ENCODE results near the gene SPATA45. TPM values are rescaled to one million over a fixed set of nuclear protein-coding genes. Genes with fewer than 3 reads are reported as not detected.
"Not testable (repeated sequence)": the region's sequence is repeated elsewhere in the genome, so short reads cannot be mapped to it uniquely, and the experiment has no call there.

Gene SPATA45
- total RNA-seq, 4 donors from 2014 or later, result not detected

DNA sequence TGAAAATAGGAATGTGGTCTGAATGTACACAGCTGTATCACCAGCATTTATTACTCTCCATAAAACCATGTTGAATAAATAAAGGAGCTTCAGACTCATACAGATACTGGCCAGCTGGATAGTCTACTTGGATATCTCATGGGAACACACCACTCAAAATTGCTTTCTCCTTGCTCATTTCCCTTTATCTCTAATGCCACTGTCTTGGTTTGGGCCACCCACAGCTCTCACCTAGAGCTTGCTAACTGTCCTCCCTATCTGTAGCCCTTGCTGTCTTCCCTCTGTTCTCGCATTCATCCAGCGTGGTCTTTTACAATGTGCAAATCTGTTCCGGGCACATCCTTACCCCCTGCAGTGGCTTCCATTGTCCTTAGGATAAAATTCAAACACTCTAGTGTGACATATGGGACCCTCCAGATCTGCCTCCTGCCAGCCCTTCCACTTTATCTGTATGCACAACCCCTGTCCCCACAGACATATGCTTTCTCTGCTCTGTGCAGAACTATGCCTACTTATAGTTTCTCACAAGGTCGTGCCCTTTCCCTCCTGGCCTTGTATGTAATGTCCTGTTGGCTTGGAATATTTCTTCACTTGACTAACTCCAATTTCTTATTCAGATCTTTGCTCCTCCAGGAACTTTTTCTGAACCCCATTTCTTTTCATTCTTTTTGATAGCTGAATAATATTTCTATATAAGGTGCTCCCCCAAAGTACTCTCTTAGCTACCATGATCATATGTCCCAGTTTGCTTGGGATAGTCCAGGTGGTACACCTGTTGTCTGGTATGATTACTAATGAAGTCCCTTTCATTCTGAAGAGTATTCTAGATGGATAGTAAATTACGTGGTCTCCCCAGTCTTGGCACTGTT lies 13.5 kb upstream of the SPATA45 start:
- WGBS, result 74% methylated on average over 5 of the region's 5 CpGs
- no peak for TF ChIP-seq EP300 (IDR thresholded peaks at IDR 0.05)
- peaks cover 28% of the 10 kb centered on the region for H3K4me1 ChIP-seq
- no peaks in the 10 kb centered on the region for H3K9me3 ChIP-seq
- no peak overlapping the region for H3K4me3 ChIP-seq
- H3K27ac ChIP-seq, result no peak overlapping the region
- DNase-seq (ENCODE audit: low spot score in 2 of 2), result no peak
- H3K27me3 ChIP-seq, result no peaks in the 10 kb centered on the region
- H3K36me3 ChIP-seq, result peaks cover 3% of the 10 kb centered on the region

DNA sequence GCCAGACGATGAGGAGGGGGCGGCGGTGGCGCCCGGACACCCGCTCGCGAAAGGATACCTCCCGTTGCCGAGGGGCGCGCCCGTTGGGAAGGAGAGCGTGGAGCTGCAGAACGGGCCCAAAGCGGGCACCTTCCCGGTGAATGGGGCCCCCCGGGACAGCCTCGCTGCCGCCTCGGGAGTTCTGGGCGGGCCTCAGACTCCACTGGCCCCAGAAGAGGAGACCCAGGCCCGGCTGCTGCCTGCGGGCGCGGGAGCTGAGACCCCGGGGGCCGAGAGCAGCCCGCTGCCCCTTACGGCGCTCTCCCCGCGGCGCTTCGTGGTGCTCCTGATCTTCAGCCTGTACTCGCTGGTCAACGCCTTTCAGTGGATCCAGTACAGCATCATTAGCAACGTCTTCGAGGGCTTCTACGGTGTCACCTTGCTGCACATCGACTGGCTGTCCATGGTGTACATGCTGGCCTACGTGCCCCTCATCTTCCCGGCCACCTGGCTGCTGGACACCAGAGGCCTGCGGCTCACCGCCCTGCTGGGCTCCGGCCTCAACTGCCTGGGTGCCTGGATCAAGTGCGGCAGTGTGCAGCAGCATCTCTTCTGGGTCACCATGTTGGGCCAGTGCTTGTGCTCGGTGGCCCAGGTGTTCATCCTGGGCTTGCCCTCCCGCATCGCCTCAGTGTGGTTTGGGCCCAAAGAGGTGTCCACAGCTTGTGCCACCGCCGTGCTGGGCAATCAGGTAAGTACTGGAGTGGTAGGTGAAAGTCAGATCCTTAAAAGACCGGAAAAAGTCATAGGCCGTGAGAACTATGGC lies 11.2 kb upstream of the SPATA45 start:
- no peaks in the 10 kb centered on the region for H3K9me3 ChIP-seq
- peak in 1 of 2 donors; percentile 65 for DNase-seq (ENCODE audit: low spot score in 2 of 2)
- peak overlapping the region; percentile 74 for H3K27ac ChIP-seq
- peak overlapping the region; percentile 91 for H3K4me3 ChIP-seq
- H3K4me1 ChIP-seq, result peaks cover 28% of the 10 kb centered on the region
- peaks cover 1% of the 10 kb centered on the region for H3K36me3 ChIP-seq
- WGBS, result 17% methylated on average over 24 of the region's 54 CpGs
- no peaks in the 10 kb centered on the region for H3K27me3 ChIP-seq
- TF ChIP-seq, protein P1, sequence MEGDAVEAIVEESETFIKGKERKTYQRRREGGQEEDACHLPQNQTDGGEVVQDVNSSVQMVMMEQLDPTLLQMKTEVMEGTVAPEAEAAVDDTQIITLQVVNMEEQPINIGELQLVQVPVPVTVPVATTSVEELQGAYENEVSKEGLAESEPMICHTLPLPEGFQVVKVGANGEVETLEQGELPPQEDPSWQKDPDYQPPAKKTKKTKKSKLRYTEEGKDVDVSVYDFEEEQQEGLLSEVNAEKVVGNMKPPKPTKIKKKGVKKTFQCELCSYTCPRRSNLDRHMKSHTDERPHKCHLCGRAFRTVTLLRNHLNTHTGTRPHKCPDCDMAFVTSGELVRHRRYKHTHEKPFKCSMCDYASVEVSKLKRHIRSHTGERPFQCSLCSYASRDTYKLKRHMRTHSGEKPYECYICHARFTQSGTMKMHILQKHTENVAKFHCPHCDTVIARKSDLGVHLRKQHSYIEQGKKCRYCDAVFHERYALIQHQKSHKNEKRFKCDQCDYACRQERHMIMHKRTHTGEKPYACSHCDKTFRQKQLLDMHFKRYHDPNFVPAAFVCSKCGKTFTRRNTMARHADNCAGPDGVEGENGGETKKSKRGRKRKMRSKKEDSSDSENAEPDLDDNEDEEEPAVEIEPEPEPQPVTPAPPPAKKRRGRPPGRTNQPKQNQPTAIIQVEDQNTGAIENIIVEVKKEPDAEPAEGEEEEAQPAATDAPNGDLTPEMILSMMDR (IDR thresholded peaks at IDR 0.05), result no peak
- TF ChIP-seq EP300 (IDR thresholded peaks at IDR 0.05), result no peak
- no peak for TF ChIP-seq POLR2A (IDR thresholded peaks at IDR 0.05)
- no peak for TF ChIP-seq POLR2AphosphoS5 (IDR thresholded peaks at IDR 0.05)

DNA sequence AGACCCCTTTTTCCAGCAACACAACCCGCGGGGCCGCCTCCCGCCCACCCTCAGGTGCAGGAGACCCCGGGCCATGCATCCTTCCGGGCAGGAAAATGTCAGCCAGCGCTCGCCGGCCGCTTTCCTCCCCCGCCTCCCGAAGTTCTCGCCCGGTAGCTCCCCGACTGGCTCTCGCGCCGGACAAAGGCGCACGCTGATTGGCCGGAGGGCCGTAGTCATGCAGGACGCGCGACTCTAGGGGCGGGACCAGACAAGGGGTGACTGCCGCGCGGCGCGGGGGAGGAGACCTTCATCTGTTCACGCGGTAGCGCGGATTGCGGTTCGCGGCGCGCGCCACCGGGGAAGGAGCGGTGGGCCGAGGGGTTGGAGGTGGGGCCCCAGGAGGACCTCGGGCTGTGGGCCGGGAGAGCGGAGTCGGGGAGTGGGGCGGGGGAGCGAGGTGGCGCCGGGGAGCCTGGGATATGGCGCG lies 10.6 kb upstream of the SPATA45 start, which contains the start of gene FLVCR1:
Gene FLVCR1, plus strand, starts transcription at position 284 of the 469 bp plus-strand sequence. Its CDS starts 178 bp downstream, at position 462.
- peak within 1 kb of the TSS; percentile 91 for H3K4me3 ChIP-seq
- no peaks in the 10 kb centered on the region for H3K36me3 ChIP-seq
- DNase-seq (ENCODE audit: low spot score in 2 of 2), result peak; percentile 98 to 99
- H3K4me1 ChIP-seq, result peaks cover 28% of the 10 kb centered on the region
- TF ChIP-seq POLR2AphosphoS5 (IDR thresholded peaks at IDR 0.05) (no peak), POLR2A (IDR thresholded peaks at IDR 0.05) (peak in 1 of 2 donors; percentile 45)
- H3K9me3 ChIP-seq, result no peaks in the 10 kb centered on the region
- no peaks in the 10 kb centered on the region for H3K27me3 ChIP-seq
- H3K27ac ChIP-seq, result peak within 1 kb of the TSS; percentile 74
- 1% methylated on average over 19 of the region's 54 CpGs for WGBS

DNA sequence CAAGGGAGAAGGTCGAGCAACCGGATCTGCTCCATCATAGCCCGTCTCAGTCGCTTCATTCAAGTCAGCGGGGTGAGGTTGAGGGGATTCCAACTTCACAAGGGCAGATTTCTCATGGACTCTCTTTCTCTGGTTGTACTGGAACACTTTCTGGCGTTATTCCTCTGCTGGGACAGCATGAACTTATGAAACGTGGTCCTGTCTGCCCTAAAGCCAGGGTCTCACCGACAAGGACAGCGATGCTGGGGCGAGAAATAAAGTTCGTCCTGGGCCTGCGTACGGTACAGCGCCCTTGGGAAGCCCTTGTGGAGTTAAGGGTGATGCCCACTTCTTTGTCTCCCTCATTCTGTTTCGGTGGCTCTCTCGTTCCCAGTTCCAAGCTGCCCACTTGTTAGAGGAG lies 9.3 kb upstream of the SPATA45 start:
- Histone ChIP-seq H3K9me3 (no peaks in the 10 kb centered on the region), H3K27ac (no peak overlapping the region), H3K27me3 (no peaks in the 10 kb centered on the region), H3K36me3 (no peaks in the 10 kb centered on the region), H3K4me1 (peaks cover 28% of the 10 kb centered on the region), H3K4me3 (peak overlapping the region; percentile 91)
- WGBS, result 90% methylated on average over 16 of the region's 16 CpGs
- no peak for DNase-seq (ENCODE audit: low spot score in 2 of 2)
- TF ChIP-seq POLR2A (IDR thresholded peaks at IDR 0.05) (no peak), EP300 (IDR thresholded peaks at IDR 0.05) (no peak)

DNA sequence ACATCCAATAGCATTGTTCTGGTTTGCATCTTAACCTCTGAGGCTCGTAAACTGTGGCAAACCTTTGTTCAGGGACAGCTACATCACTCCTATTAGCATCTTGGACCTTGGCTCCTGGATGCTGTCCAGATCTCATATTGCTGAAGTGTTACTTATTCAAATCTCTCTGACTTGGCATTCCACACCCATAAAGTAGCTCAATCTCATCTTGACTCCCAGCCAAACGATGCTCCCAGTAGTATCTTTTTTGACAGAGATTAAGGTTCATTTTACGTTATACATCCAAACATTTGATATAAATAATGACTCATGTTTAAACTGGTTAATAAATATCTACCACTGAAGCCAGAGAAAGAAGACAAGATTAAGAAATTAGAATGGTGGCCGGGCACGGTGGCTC lies 6.2 kb upstream of the SPATA45 start:
- no peaks in the 10 kb centered on the region for H3K27me3 ChIP-seq
- no peaks in the 10 kb centered on the region for H3K9me3 ChIP-seq
- no peak for DNase-seq (ENCODE audit: low spot score in 2 of 2)
- H3K4me1 ChIP-seq, result peaks cover 10% of the 10 kb centered on the region
- H3K36me3 ChIP-seq, result no peaks in the 10 kb centered on the region
- no peak overlapping the region for H3K4me3 ChIP-seq
- WGBS, result 84% methylated on average over 5 of the region's 5 CpGs
- H3K27ac ChIP-seq, result no peak overlapping the region
- no peak for TF ChIP-seq POLR2A (IDR thresholded peaks at IDR 0.05)
- TF ChIP-seq, protein P1 (IDR thresholded peaks at IDR 0.05), result no peak
- no peak for TF ChIP-seq POLR2AphosphoS5 (IDR thresholded peaks at IDR 0.05)
- TF ChIP-seq EP300 (IDR thresholded peaks at IDR 0.05), result no peak

DNA sequence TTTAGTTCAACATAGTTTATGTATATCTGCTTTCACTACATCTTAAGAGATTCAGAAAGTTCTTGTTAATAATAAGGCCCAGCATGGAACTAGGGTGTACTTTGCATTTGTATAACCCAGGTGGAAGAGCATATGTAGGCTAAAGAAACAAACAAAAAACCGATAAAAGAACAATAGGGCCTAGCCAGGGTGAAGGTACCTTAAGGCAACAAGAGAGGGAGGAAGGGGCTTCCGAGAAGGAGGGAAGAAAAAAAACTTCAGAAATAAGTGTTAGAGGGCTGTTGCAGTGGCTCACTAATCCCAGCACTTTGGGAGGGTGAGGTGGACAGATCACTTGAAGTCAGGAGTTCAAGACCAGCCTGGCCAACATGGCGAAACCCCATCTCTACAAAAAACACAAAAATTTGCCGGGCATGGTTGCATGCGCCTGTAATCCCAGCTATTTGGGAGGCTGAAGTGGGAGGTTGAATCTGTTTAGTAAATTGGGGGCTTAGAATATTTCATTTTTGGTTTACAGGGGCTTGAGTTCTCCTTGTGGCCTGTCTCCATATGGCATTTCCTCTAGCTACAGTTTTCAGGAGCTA lies 4.7 kb upstream of the SPATA45 start:
- Histone ChIP-seq H3K9me3 (no peaks in the 10 kb centered on the region), H3K4me1 (peaks cover 4% of the 10 kb centered on the region), H3K27me3 (no peaks in the 10 kb centered on the region), H3K27ac (no peak overlapping the region), H3K36me3 (no peaks in the 10 kb centered on the region), H3K4me3 (no peak overlapping the region)
- 90% methylated on average over 5 of the region's 5 CpGs for WGBS
- no peak for TF ChIP-seq POLR2AphosphoS5 (IDR thresholded peaks at IDR 0.05)
- no peak for TF ChIP-seq POLR2A (IDR thresholded peaks at IDR 0.05)
- no peak for TF ChIP-seq EP300 (IDR thresholded peaks at IDR 0.05)
- TF ChIP-seq, protein P1 (IDR thresholded peaks at IDR 0.05), result no peak
- DNase-seq (ENCODE audit: low spot score in 2 of 2), result no peak

DNA sequence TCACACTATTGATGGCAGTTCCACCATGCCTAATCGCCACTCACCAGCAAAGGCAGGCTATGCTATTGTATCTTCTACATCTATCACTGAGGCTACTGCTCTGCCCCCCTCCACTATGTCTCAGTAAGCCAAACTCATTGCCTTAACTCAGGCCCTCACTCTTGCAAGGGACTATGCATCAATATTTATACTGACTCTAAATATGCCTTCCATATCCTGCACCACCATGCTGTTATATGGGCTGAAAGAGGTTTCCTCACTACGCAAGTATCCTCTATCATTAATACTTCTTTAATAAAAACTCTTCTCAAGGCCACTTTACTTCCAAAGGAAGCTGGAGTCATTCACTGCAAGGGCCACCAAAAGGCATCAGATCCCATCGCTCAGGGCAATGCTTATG lies 2.9 kb downstream of the SPATA45 start:
- H3K4me3 ChIP-seq; DNase-seq (ENCODE audit: low spot score in 2 of 2): not testable (repeated sequence)
- WGBS, result 66% methylated on average over 3 of the region's 3 CpGs

More for the DNA sequence above, 2.9 kb downstream of the SPATA45 start:
- H3K9me3 ChIP-seq, H3K36me3 ChIP-seq, H3K27ac ChIP-seq, H3K27me3 ChIP-seq, H3K4me1 ChIP-seq: not testable (repeated sequence)

Data from suprapubic skin (tissue), 4 donors.